Neural cell (in vitro differentiated cells): ENCODE results near the gene ZNF366.

Experiments used
- EP300 ChIP-seq: fragments of 450-650 bp; conservative IDR thresholded peaks from 2 replicates; pipeline ENCODE4 v1.6.1; 2014; ENCODE audit warnings: antibody characterized with exemption, mild to moderate bottlenecking, moderate library complexity; ENCODE audit not compliant: poor library complexity, severe bottlenecking
- RAD21 ChIP-seq: fragments of 450-650 bp; conservative IDR thresholded peaks from 2 replicates; pipeline ENCODE4 v1.6.1; 2014; ENCODE audit warnings: antibody characterized with exemption, mild to moderate bottlenecking, moderate library complexity
- TF ChIP-seq, protein P1 (sequence below): fragments of 450-650 bp; IDR thresholded peaks from 2 replicates; pipeline ENCODE4 v1.5.1; 2014; ENCODE audit warnings: antibody characterized with exemption, mild to moderate bottlenecking, moderate library complexity; ENCODE audit not compliant: poor library complexity, severe bottlenecking

DNA sequence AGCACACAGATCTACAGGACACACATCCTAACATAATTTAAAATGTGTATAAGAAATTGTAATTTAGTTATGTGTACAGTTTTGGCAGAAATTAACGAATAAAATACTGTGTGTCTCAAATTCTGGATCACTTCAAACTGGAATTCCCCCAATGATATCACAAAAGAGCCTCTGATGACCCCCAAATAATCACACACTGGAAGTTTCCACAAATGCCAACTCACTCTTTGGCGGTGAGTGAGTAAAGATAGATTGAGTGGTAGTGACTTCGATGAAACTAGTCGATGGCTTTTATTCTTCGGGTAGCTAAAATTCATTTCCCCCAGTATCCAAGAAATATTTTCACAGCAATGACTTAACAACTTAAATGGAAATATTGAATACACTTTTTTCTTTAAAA, 2.2 kb downstream of the ZNF366 start:
- no peak for TF ChIP-seq EP300
- TF ChIP-seq, protein P1, sequence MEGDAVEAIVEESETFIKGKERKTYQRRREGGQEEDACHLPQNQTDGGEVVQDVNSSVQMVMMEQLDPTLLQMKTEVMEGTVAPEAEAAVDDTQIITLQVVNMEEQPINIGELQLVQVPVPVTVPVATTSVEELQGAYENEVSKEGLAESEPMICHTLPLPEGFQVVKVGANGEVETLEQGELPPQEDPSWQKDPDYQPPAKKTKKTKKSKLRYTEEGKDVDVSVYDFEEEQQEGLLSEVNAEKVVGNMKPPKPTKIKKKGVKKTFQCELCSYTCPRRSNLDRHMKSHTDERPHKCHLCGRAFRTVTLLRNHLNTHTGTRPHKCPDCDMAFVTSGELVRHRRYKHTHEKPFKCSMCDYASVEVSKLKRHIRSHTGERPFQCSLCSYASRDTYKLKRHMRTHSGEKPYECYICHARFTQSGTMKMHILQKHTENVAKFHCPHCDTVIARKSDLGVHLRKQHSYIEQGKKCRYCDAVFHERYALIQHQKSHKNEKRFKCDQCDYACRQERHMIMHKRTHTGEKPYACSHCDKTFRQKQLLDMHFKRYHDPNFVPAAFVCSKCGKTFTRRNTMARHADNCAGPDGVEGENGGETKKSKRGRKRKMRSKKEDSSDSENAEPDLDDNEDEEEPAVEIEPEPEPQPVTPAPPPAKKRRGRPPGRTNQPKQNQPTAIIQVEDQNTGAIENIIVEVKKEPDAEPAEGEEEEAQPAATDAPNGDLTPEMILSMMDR, result no peak
- no peak for TF ChIP-seq RAD21
